IMR-90 (cell line): ENCODE measurements around the gene C16orf89. TPM values are rescaled to one million over a fixed set of nuclear protein-coding genes. Genes with fewer than 3 reads are reported as not detected.

ENCODE experiments used
- ATAC-seq: fragments of 200-7000 bp; cut with Tn5 transposase; 2 replicates; pipeline ENCODE4 v1.9.1; 2020; ENCODE audit warnings: low read depth, mild to moderate bottlenecking, moderate library complexity
- BruUV-seq: library from RNA; stranded (reverse); fragments of 400-500 nt; replicated peaks from 2 replicates; lab custom pipeline; 2021; lab: Mats Ljungman, UMichigan
- CTCF ChIA-PET: fragments of 300-600 bp; formaldehyde crosslinking; extraction: SDS; loops from one replicate; lab custom pipeline; 2021; ENCODE audit warnings: antibody characterized with exemption; lab: Yijun Ruan, JAX
- POLR2A ChIA-PET: fragments of 300-600 bp; sonication (Branson Sonifier 250); formaldehyde crosslinking; loops from one replicate; lab custom pipeline; 2022; ENCODE audit warnings: antibody characterized with exemption; ENCODE audit not compliant: unreplicated experiment; lab: Charles Lee
- DNase-seq: peaks from one replicate; pipeline ENCODE4 v3.0.0; 2013
- H2AFZ ChIP-seq: replicated peaks from 2 replicates; pipeline ENCODE3; 2013; ENCODE audit warnings: low read length, mild to moderate bottlenecking; ENCODE audit not compliant: poor library complexity
- H2AK5ac ChIP-seq: 2 replicates; pipeline ENCODE4 v1.6.1; 2013; ENCODE audit warnings: low read depth, low read length, inconsistent platforms
- H2AK9ac ChIP-seq: replicated peaks from 2 replicates; pipeline ENCODE3; 2013; ENCODE audit warnings: mild to moderate bottlenecking, low read depth, low read length, moderate library complexity; ENCODE audit not compliant: poor library complexity
- H2BK120ac ChIP-seq: 2 replicates; pipeline ENCODE4 v1.6.1; 2013; ENCODE audit warnings: low read depth, low read length, inconsistent platforms
- H2BK15ac ChIP-seq: 3 replicates; pipeline ENCODE4 v1.6.1; 2013; ENCODE audit warnings: low read depth, low read length, inconsistent platforms
- H2BK20ac ChIP-seq: 2 replicates; pipeline ENCODE4 v1.6.1; 2013; ENCODE audit warnings: low read depth, mild to moderate bottlenecking, inconsistent platforms, low read length, moderate library complexity
- H2BK5ac ChIP-seq: 2 replicates; pipeline ENCODE4 v1.6.1; 2013; ENCODE audit warnings: mild to moderate bottlenecking, low read depth, low read length, inconsistent platforms; ENCODE audit not compliant: poor library complexity, severe bottlenecking
- H3K14ac ChIP-seq: replicated peaks from 2 replicates; pipeline ENCODE4 v1.6.1; 2013; ENCODE audit warnings: low read depth, low read length, inconsistent platforms
- H3K18ac ChIP-seq: 2 replicates; pipeline ENCODE4 v1.6.1; 2013; ENCODE audit warnings: low read depth, low read length, control low read depth
- H3K23ac ChIP-seq: 2 replicates; pipeline ENCODE4 v1.6.1; 2013; ENCODE audit warnings: low read depth, low read length, inconsistent platforms
- H3K27ac ChIP-seq: 2 replicates; pipeline ENCODE4 v1.5.1; 2013; ENCODE audit warnings: mild to moderate bottlenecking, control low read depth, low read length; ENCODE audit not compliant: insufficient read depth
- H3K27me3 ChIP-seq: 2 replicates; pipeline ENCODE4 v1.6.1; 2013; ENCODE audit warnings: low read length; ENCODE audit not compliant: control insufficient read depth, insufficient read depth
- H3K36me3 ChIP-seq: 2 replicates; pipeline ENCODE4 v1.6.1; 2013; ENCODE audit warnings: low read length, mixed read lengths; ENCODE audit not compliant: control insufficient read depth, insufficient read depth
- H3K4ac ChIP-seq: 2 replicates; pipeline ENCODE4 v1.6.1; 2013; ENCODE audit warnings: low read depth, low read length, inconsistent platforms
- H3K4me1 ChIP-seq: 2 replicates; pipeline ENCODE4 v1.6.1; 2013; ENCODE audit warnings: low read length, mixed read lengths; ENCODE audit not compliant: control insufficient read depth, insufficient read depth
- H3K4me2 ChIP-seq: 2 replicates; pipeline ENCODE4 v1.6.1; 2013; ENCODE audit warnings: low read depth, mild to moderate bottlenecking, control low read depth, low read length, moderate library complexity
- H3K4me3 ChIP-seq: 2 replicates; pipeline ENCODE4 v1.5.1; 2013; ENCODE audit warnings: low read depth, mild to moderate bottlenecking, control low read depth, low read length, moderate library complexity; ENCODE audit not compliant: insufficient read depth
- H3K56ac ChIP-seq: 2 replicates; pipeline ENCODE4 v1.6.1; 2013; ENCODE audit warnings: low read length, inconsistent platforms; ENCODE audit not compliant: insufficient read depth; ENCODE audit errors: extremely low read depth
- H3K79me1 ChIP-seq, 2 experiments: 2 replicates each; pipeline ENCODE4 v1.6.1; 2013; ENCODE audit warnings: low read length in 2 of 2, inconsistent platforms in 1 of 2, low read depth in 1 of 2
- H3K9ac ChIP-seq: 2 replicates; pipeline ENCODE4 v1.6.1; 2013; ENCODE audit warnings: low read depth, low read length, control low read depth
- H3K9me1 ChIP-seq: 2 replicates; pipeline ENCODE4 v1.6.1; 2013; ENCODE audit warnings: low read length, inconsistent platforms; ENCODE audit not compliant: insufficient read depth
- H3K9me3 ChIP-seq: 2 replicates; pipeline ENCODE4 v1.6.1; 2013; ENCODE audit warnings: low read length; ENCODE audit not compliant: control insufficient read depth, insufficient read depth
- H4K20me1 ChIP-seq: 2 replicates; pipeline ENCODE4 v1.6.1; 2013; ENCODE audit warnings: low read length, inconsistent platforms; ENCODE audit not compliant: insufficient read depth
- H4K5ac ChIP-seq: 2 replicates; pipeline ENCODE4 v1.6.1; 2013; ENCODE audit warnings: mild to moderate bottlenecking, low read depth, low read length, control low read depth
- H4K8ac ChIP-seq, 2 experiments: 2 replicates each; pipeline ENCODE4 v1.6.1; 2013; ENCODE audit warnings: low read depth in 2 of 2, low read length in 2 of 2, control low read depth in 1 of 2, inconsistent platforms in 1 of 2
- H4K91ac ChIP-seq: 2 replicates; pipeline ENCODE4 v1.6.1; 2013; ENCODE audit warnings: low read depth, low read length, inconsistent platforms; ENCODE audit not compliant: insufficient read depth
- WGBS, 2 experiments: methylation state at CpG; one replicate each; pipeline versions ENCODE4 v1.1.5 to v1.1.7; 2013; ENCODE audit warnings: missing lambda C conversion rate in 2 of 2; ENCODE audit not compliant: insufficient read length in 1 of 2; ENCODE audit errors: extremely low coverage in 2 of 2; 5-methylcytosine and 5-hydroxymethylcytosine counted together
- dilution Hi-C: fragments of 300-500 bp; cut with HindIII; formaldehyde crosslinking; loops from one replicate; pipeline ENCODE4 v1.14.3; 2018; ENCODE audit warnings: low sequenced_read_pairs; ENCODE audit not compliant: unreplicated experiment
- in situ Hi-C: fragments of 300-500 bp; cut with MboI; formaldehyde crosslinking; loops from 3 replicates; pipeline ENCODE4 v1.14.3; 2019; ENCODE audit warnings: low sequenced_read_pairs, inconsistent platforms, mixed read lengths
- intact Hi-C: fragments of 100-400 bp; cut with micrococcal nuclease; formaldehyde crosslinking; loops from 2 replicates; pipeline ENCODE4 v1.10.0; 2022
- polyA plus RNA-seq, 3 experiments: library from polyadenylated mRNA; depleted of rRNA; stranded (reverse); fragments of >200 nt; gene quantifications; 2 replicates each; pipeline ENCODE4 v1.2.3, GENCODE V29; 2012; ENCODE audit warnings: low replicate concordance in 1 of 3
- total RNA-seq: library from RNA; depleted of rRNA; stranded (reverse); fragments of >200 nt; gene quantifications from 2 replicates; pipeline ENCODE4 v1.2.3, GENCODE V29; 2012
- TF ChIP-seq, protein P1 (sequence below): conservative IDR thresholded peaks from 2 replicates; pipeline ENCODE4 v1.5.1; 2012; ENCODE audit warnings: mild to moderate bottlenecking, low read depth, low read length, improper control_type of control experiment
- TF ChIP-seq, protein P2 (sequence below): fragments of 150-350 bp; IDR thresholded peaks from 2 replicates; pipeline ENCODE4 v1.6.1; 2016; ENCODE audit warnings: low read depth, mild to moderate bottlenecking, low read length, moderate library complexity, borderline replicate concordance

C16orf89 gene
- total and polyA plus RNA-seq, 2 of the 4 experiments (the other 2 are of a cell fraction) = 0.17 to 0.18 TPM

DNA sequence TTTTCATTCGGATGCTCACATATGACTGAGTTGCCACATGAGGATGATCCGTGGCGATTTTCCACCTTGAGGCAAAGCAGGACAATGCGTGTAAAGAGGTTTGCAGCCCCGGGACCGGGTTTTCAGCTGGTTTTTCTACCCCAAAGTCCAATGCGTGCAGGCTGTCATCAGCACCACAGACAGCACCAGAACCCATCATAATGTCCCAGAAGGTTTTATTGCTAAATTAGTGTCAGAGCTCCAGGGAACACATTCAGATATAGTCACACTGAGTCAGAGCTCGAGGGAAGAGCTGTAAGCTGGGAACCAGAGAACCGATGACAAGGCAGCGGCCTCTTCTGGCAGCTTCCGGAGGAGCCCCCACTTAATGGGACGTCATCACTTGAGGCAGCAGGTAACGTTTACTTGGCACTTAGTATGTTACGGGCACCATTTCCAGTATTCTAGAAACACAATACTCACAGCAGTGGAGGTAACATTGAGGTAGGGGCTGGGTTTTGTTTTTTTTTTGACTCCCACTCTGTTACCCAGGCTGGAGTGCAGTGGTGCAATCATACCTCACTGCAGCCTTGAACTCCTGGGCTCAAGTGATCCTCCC, 23.1 kb downstream of the C16orf89 start:
- ATAC-seq (0 out of 2 replicates have a peak, but pooled peaks have one; percentile 7), DNase-seq (peak; percentile 60)
- Histone ChIP-seq H4K8ac (no peak overlapping the region), H3K4me3 (no peak overlapping the region), H3K27ac (no peak overlapping the region), H3K14ac (no peak overlapping the region), H2BK120ac (no peak overlapping the region), H3K4me2 (no peak overlapping the region), H3K23ac (no peak overlapping the region), H3K18ac (no peak overlapping the region), H3K36me3 (no peaks in the 10 kb centered on the region), H3K4ac (no peak overlapping the region), H3K9me1 (peaks cover 5% of the 10 kb centered on the region; the same call in 1 of the 2 replicates), H2BK15ac (no peak overlapping the region), H3K4me1 (no peaks in the 10 kb centered on the region; the same call in 1 of the 2 replicates), H4K91ac (no peak overlapping the region), H3K9me3 (no peaks in the 10 kb centered on the region), H3K9ac (no peak overlapping the region), H2AK9ac (no peak overlapping the region), H2AFZ (no peak overlapping the region), H3K79me1 (no peaks in the 10 kb centered on the region), H2BK5ac (no peak overlapping the region), H4K5ac (no peak overlapping the region), H3K27me3 (peaks cover 5% of the 10 kb centered on the region; the same call in 1 of the 2 replicates), H3K56ac (no peak overlapping the region), H2BK20ac (no peak overlapping the region), H2AK5ac (no peak overlapping the region), H4K20me1 (no peaks in the 10 kb centered on the region; the same call in 1 of the 2 replicates)
- ChIA-PET CTCF (no interaction called here), POLR2A (no interaction called here)
- in situ Hi-C loops = no loop called here
- BruUV-seq = no TSS peak
- dilution Hi-C loops = no loop called here
- intact Hi-C loops = no loop called here
- 59% methylated on average over 5 of the region's 14 CpGs; no CpG with 5 or more reads in 1 of the 2 experiments for WGBS, 2 experiments
- TF ChIP-seq, protein P1, sequence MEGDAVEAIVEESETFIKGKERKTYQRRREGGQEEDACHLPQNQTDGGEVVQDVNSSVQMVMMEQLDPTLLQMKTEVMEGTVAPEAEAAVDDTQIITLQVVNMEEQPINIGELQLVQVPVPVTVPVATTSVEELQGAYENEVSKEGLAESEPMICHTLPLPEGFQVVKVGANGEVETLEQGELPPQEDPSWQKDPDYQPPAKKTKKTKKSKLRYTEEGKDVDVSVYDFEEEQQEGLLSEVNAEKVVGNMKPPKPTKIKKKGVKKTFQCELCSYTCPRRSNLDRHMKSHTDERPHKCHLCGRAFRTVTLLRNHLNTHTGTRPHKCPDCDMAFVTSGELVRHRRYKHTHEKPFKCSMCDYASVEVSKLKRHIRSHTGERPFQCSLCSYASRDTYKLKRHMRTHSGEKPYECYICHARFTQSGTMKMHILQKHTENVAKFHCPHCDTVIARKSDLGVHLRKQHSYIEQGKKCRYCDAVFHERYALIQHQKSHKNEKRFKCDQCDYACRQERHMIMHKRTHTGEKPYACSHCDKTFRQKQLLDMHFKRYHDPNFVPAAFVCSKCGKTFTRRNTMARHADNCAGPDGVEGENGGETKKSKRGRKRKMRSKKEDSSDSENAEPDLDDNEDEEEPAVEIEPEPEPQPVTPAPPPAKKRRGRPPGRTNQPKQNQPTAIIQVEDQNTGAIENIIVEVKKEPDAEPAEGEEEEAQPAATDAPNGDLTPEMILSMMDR = 0 out of 2 replicates have a peak, but pooled peaks have one; percentile 18
- TF ChIP-seq, protein P2, sequence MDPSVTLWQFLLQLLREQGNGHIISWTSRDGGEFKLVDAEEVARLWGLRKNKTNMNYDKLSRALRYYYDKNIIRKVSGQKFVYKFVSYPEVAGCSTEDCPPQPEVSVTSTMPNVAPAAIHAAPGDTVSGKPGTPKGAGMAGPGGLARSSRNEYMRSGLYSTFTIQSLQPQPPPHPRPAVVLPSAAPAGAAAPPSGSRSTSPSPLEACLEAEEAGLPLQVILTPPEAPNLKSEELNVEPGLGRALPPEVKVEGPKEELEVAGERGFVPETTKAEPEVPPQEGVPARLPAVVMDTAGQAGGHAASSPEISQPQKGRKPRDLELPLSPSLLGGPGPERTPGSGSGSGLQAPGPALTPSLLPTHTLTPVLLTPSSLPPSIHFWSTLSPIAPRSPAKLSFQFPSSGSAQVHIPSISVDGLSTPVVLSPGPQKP = no peak
